Activated gamma-delta T cell treated with Interleukin-2 at 50 U/mL for 16 hours (primary cell): ENCODE results near the gene UGT1A4.

Experiments used
- DNase-seq: peaks from one replicate; pipeline ENCODE4 v3.0.0-alpha.2; 2020

Gene UGT1A4

GRCh38 chr2:233814056-233814835, 95.7 kb downstream of the UGT1A4 start:
- peak; percentile 1 for DNase-seq

- DNase-seq, result no peak
Observed at GRCh38 chr2:233815861-233816260, 97.3 kb downstream of the UGT1A4 start.

GRCh38 chr2:233816334-233816733, 97.8 kb downstream of the UGT1A4 start:
- peak; percentile 2 for DNase-seq

GRCh38 chr2:233816771-233817170, 98.2 kb downstream of the UGT1A4 start:
- DNase-seq, result peak; percentile 2

GRCh38 chr2:233817361-233817911, 98.9 kb downstream of the UGT1A4 start:
- DNase-seq, result no peak

- peak; percentile 1 for DNase-seq
Observed at GRCh38 chr2:233817995-233818638, 99.6 kb downstream of the UGT1A4 start.

- DNase-seq, result no peak
Observed at GRCh38 chr2:233818639-233819621, 100.4 kb downstream of the UGT1A4 start.

GRCh38 chr2:233819884-233820773, 101.6 kb downstream of the UGT1A4 start:
- no peak for DNase-seq

- DNase-seq, result no peak
Observed at GRCh38 chr2:233820774-233821105, 102.2 kb downstream of the UGT1A4 start.

GRCh38 chr2:233821196-233821595, 102.7 kb downstream of the UGT1A4 start:
- DNase-seq, result no peak

- DNase-seq, result no peak
Observed at GRCh38 chr2:233821709-233822100, 103.2 kb downstream of the UGT1A4 start.

GRCh38 chr2:233822101-233822771, 103.7 kb downstream of the UGT1A4 start:
- no peak for DNase-seq
